ENCODE results near the gene GABRB1.

DNA sequence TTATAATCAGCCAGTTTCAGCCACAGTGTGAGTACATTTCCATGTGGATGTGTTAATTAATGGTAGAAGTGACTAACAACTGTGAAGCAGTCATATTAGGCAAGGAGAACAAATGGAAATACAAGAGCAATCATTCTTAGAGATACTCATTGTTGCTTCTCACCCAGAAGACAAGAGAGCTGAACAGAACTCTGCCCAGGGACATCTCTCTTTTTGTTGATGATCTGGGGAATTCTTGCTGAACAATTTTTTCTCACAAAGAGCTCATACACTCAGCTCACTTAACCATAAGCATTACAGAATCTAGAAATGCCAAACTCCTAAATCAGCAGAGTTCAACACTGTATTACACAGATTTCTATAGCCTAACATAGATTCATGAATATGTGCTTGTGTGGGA, 282.0 kb downstream of the GABRB1 start:
- no peak for TF ChIP-seq EZH2 (IDR thresholded peaks at IDR 0.05; ENCODE audit: borderline replicate concordance)
- TF ChIP-seq, protein P1, sequence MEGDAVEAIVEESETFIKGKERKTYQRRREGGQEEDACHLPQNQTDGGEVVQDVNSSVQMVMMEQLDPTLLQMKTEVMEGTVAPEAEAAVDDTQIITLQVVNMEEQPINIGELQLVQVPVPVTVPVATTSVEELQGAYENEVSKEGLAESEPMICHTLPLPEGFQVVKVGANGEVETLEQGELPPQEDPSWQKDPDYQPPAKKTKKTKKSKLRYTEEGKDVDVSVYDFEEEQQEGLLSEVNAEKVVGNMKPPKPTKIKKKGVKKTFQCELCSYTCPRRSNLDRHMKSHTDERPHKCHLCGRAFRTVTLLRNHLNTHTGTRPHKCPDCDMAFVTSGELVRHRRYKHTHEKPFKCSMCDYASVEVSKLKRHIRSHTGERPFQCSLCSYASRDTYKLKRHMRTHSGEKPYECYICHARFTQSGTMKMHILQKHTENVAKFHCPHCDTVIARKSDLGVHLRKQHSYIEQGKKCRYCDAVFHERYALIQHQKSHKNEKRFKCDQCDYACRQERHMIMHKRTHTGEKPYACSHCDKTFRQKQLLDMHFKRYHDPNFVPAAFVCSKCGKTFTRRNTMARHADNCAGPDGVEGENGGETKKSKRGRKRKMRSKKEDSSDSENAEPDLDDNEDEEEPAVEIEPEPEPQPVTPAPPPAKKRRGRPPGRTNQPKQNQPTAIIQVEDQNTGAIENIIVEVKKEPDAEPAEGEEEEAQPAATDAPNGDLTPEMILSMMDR (IDR thresholded peaks at IDR 0.05; ENCODE audit: poor library complexity), result no peak
